Fibroblast of lung (primary cell): ENCODE measurements around the gene NIP7.

ENCODE experiments used
- EZH2 ChIP-seq: IDR thresholded peaks from 2 replicates; pipeline ENCODE4 v1.5.1; 2012; ENCODE audit warnings: low read length, control low read depth, mild to moderate bottlenecking; ENCODE audit errors: missing control alignments
- TF ChIP-seq, protein P1 (sequence below), 2 donors: IDR thresholded peaks in 1 of 2; conservative IDR thresholded peaks in 1 of 2; 1 replicate in 1 of 2; 2 replicates in 1 of 2; pipeline ENCODE4 v1.5.1; 2011 to 2012; ENCODE audit warnings: low read length in 2 of 2, control low read depth in 1 of 2, inconsistent platforms in 1 of 2, low read depth in 1 of 2, mild to moderate bottlenecking in 1 of 2

DNA sequence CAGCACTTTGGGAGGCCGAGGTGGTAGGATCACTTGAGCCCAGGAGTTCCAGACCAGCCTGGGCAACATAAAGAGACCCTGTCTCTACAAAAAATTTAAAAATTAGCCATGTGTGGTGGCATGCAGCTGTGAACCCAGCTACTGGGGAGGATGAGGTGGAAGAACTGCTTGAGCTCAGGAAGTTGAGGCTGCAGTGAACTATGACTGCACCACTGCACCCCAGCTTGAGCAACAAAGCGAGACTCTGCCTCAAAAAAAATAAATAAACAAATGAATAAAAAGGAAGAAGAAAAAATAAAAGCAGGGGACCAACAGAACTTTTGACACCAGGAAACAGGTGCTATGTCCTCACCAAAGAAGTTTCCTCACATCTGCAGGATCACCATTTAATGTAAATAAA, 32.0 kb downstream of the NIP7 start:
- TF ChIP-seq, protein P1, sequence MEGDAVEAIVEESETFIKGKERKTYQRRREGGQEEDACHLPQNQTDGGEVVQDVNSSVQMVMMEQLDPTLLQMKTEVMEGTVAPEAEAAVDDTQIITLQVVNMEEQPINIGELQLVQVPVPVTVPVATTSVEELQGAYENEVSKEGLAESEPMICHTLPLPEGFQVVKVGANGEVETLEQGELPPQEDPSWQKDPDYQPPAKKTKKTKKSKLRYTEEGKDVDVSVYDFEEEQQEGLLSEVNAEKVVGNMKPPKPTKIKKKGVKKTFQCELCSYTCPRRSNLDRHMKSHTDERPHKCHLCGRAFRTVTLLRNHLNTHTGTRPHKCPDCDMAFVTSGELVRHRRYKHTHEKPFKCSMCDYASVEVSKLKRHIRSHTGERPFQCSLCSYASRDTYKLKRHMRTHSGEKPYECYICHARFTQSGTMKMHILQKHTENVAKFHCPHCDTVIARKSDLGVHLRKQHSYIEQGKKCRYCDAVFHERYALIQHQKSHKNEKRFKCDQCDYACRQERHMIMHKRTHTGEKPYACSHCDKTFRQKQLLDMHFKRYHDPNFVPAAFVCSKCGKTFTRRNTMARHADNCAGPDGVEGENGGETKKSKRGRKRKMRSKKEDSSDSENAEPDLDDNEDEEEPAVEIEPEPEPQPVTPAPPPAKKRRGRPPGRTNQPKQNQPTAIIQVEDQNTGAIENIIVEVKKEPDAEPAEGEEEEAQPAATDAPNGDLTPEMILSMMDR (conservative IDR thresholded peaks at IDR 0.05 in 1 of 2, IDR thresholded peaks at IDR 0.05 in 1 of 2; ENCODE audit: low read depth in 1 of 2, low read length in 2 of 2), result no peak
- no peak for TF ChIP-seq EZH2
